Upper lobe of left lung (tissue), 4 donors: Measurements from ENCODE around the gene NLRC4.

Source experiments
- CTCF ChIP-seq, 6 experiments: fragments of 450-650 bp in 4 of 6; fragments of 200-600 bp in 2 of 6; sonication (generic) in 2 of 6; IDR thresholded peaks; one replicate each; pipeline ENCODE4 v1.5.1; 2016 to 2019; ENCODE audit warnings: antibody characterized with exemption in 6 of 6
- POLR2A ChIP-seq, 4 donors: fragments of 450-650 bp; IDR thresholded peaks; one replicate each; pipeline ENCODE4 v1.5.1; 2016 to 2017; ENCODE audit warnings: antibody characterized with exemption in 4 of 4, mild to moderate bottlenecking in 2 of 4
- POLR2AphosphoS5 ChIP-seq, 2 donors: sonication (generic); formaldehyde crosslinking; IDR thresholded peaks; one replicate each; pipeline ENCODE4 v1.5.1; 2017; ENCODE audit warnings: antibody characterized with exemption in 2 of 2

GRCh38 chr2:32227492-32227891 lies 37.2 kb downstream of the NLRC4 start:
- TF ChIP-seq CTCF (IDR thresholded peaks at IDR 0.05): no peak
- TF ChIP-seq POLR2A (IDR thresholded peaks at IDR 0.05): no peak
- no peak for TF ChIP-seq POLR2AphosphoS5 (IDR thresholded peaks at IDR 0.05)
